SK-N-MC (cell line): ENCODE results near the gene TAX1BP3.

Experiments used
- EZH2 ChIP-seq: fragments of 200-600 bp; sonication (generic); IDR thresholded peaks from one replicate; pipeline ENCODE4 v1.6.1; 2017; ENCODE audit warnings: antibody characterized with exemption
- FOXP2 ChIP-seq: optimal IDR thresholded peaks from 2 replicates; pipeline ENCODE3; 2011; ENCODE audit warnings: mild to moderate bottlenecking, moderate library complexity; ENCODE audit not compliant: insufficient read depth; ENCODE audit errors: extremely low read length, control extremely low read depth
- POLR2AphosphoS5 ChIP-seq: IDR thresholded peaks from 2 replicates; pipeline ENCODE4 v1.6.1; 2012; ENCODE audit warnings: mild to moderate bottlenecking, low read depth, low read length, borderline replicate concordance

DNA sequence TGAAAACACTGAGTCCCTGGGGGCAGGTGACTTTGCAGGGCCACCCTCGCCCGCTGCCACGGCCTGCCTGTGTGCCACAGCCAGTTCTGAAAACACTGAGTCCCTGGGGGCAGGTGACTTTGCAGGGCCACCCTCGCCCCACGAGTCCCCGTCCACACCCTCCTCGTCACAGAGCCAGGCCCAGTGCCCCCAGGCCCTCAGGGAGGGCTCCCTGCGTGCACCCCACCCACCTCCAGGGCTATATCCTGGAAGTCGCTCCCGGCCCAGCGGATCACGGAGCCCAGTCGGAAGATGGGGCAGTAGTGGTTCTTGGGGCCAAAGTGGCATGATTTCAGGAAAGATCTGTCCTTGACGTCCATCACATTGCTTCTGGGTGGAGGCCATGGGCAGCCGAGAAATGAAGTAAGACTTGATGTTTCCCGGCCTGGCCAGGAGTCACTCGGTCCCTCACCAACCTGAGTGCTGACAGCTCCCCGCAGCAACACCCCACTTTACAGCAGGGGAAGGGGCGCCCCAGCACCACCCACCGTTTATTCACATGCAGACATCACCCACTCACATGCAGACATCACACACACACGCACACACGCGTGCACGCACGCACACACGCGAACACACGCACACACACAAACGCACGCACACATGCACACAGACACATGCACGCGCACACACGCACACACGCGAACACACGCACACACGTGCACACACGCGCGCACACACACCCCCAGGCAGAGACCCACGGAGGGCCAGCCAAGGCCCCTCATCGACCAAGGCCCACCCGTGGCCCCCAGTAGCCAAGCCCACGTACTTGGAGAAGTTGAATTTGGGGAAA lies 21.1 kb upstream of the TAX1BP3 start:
- no peak for TF ChIP-seq EZH2
- TF ChIP-seq POLR2AphosphoS5: no peak
- no peak for TF ChIP-seq FOXP2
